SIG-M5 (cell line): ENCODE measurements around the gene MARCHF10.
"Not testable (repeated sequence)": the region's sequence is repeated elsewhere in the genome, so short reads cannot be mapped to it uniquely, and the experiment has no call there.

Experiments used
- DNase-seq: peaks from one replicate; lab custom pipeline; 2025; lab: John Stamatoyannopoulos, UW

The MARCHF10 gene

DNA sequence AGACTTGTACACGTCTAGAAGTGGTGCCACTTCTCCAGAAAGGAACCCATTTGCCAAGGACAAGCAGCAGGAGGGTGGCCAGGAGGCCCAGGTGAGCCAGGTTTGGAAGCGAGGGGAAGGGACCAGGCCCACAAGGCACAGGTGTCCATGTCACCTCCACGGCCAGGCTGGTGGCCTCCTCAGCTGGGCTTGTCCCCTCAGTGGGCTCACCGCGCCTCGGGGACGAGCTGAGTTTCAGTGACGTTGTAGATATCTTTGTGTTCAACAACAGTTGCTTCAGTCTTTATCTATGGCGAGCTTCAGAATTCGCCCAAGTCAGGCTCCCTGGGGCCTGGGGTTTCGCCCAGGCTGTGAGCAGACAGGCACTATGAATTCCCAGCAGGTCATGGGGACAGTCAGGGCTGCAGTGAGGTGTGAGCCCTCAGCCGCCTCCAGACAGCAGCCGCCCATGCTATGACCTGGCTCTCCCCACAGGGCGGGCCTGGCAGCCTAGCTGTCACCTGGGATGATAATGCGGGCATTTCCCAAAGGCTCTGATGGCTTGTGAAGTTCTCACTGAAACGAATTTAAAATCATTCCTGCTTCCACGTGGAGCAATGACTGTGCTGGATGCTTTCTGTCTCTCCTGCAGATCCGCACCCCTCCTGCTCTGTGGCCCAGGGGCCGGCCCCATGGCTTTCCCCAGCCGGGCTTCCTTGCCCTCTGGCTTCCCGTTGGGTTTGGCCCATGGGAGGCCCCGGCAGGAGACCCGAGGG, 91.1 kb downstream of the MARCHF10 start:
- no peak for DNase-seq

DNA sequence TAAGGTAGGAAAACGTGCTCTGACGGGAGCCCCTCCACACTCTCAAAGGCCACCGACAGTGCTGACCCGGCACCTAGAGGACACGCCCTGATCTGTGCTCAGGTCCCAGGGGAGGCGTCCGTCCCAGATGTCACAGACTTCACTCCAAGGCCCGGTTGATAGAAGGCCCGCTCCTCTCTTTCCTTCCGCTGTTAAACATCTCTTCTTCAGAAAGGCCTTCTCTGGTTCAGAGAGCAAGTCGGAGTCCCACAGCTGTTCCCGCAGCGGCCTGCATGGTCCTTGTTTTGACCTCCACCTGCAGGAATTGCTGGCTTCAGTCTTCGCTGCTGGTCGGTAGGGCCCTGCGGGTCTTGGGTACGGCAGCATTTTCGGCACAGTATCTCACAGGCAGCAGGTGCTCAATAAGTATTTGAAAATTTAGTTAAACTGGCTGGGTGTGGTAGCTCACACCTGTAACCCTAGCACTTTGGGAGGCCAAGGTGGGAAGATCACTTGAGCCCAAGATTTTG, 92.2 kb downstream of the MARCHF10 start:
- no peak for DNase-seq

DNA sequence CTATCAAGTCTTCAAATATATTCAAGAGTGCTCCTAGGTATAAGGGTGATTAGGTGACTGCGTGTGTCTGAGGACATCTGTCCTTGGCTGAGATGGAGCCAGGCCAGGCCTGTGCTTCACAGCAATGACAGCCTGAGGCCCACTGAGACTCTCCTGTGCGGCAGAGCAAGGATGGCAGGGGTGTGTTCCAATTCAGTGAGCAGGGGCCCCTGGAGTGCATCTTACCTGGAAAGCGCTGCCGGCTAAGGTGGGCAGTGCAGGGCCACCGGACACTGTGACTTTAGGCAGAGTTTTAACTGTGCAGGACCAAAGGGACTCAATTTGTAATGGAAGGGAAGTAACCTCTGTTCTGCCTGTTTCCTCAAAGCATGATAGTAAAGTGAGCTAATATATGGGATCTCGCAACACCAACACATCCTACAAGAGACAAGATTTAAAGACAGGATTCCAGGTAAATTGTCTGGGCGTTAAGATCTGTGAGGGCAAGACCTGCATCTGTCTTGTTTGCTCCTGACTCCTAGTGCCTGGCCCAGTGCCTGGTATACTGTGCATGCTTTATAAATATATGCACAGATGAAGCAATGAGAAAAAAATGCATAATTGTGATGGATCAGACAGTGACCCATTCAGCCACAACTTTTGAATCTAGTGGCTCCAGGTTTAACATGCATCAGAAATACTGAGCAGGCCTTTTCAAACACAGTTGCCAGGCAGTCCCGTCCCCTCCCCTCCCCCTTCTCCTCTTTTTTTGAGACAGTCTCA, 93.9 kb downstream of the MARCHF10 start:
- no peak for DNase-seq

DNA sequence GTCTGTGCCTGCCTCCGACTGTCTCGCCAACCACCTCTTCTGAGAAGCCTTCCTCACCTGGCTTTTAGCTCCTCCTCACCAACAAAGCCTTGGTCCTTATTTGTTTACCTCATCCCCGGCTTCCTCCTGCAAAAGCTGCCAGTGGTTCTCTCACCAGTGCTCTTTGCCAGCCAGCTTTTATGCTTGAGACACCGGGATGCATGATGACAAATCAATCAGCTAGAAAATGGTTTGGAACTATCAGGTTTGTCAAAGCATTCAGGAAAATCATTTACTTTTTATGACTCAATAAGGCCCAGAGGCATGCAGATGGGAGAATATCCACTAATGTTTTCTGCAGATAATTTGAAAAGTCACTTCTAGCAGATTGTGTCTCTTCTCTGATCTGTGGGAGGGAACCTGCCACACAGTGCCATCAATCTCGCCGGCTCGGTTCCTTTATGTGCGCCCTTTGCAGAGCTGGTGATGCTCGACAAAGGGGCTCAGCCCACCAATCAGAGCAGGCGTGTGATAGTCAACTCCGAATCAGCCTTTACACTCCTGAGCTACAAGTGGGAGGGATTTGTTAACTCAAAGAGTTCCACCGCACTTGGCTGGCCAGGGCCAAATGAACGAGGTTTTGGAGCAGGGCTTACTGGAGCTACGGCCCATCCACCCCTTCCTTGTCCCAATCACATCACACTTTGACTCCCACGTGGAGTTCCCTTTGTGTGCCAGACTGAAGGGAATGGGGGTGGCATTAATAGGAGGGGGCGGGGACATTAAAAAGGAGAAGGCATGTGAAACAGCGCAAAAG, 94.8 kb downstream of the MARCHF10 start:
- no peak for DNase-seq

DNA sequence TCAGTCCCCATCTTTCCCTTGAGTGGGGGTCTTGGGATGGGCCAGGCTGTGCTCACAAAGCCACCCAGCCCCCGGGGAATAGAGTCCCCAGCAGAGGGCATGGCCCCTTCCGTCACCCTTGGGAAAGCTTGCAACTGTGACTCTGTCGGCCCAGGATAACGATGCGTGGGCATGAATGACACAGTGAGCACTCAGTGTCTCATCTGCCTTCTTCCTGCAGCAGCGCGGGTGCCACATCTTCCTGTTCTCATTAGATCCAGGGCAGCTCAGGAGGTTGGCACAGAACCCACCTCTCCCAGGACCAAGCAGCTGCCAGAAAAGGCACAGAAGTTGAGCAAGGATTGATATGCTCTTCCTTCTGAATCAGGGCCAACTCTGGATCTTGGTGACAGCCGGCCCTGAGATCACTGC, 95.9 kb downstream of the MARCHF10 start:
- no peak for DNase-seq

DNA sequence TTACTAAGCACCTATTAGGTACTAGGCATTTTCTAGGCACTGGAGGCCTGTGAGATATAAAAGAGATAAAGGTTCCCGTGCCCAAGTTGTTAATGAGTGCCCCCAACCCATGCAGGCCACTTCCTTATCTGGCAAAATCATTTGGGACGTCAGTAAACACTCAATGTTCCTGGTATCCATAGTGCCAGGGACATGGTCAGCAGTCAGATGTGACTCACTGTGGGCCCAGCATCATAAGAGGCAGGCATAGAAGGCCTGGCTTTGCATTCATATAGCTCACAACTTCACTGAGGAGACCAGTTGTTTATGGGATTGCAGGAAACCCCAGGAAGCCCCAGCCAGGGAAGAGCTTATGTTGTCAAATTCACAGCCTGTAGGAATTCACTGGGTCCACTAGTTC, 99.5 kb downstream of the MARCHF10 start:
- no peak for DNase-seq

DNA sequence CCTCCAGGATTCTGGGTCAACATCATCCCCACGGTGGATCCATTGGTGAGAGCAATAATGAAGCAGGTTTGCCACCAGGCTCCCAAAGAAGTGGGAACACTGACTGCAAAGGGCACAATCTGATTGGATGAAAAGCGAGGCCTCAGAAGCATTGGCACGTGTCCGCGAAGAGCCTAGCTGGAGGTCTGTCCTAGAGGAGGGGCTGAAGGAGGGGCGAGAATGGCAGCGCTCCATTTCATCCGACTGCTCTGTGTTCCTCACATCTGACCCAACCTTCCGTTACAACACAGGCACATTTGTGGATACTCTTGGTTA, 100.7 kb downstream of the MARCHF10 start:
- no peak for DNase-seq

DNA sequence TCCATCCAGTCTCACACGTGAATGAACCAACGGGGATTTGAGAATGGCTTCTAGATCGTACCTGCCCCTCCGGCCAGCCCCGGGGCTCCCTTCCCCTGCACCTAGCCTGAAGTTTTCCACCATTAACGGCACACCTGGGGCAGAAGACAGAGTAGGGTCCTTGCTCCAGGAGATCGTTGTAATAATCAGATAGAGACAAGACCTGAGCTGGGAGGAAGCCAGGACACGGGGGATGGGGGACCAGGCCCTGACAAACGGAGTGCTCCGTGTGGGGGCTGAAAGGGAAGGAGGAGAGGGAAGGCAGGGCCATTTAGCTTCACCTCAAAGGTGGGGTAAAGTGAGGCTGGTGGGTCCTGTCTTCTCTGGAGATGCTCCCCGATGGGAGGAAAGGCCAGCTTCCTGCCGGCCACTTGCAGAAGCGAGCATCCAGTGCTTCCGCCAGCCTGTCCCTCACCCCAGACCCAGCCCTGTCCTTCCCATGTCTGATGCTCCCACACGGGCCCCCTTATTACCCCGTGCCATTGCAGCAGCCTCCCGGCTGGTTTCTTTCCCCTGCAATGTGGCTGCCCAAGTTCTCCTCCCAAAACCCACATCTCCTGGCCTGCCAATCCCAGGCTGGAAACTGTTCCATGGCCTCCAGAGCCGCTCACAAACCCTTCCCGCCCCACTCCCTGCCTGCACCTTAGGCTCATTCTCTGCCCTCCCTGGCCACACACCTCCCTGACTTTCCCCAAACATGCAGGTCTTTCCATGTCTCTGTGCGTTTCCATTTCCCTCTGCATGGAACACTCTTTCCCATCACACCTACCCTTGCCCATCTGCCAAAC, 101.3 kb downstream of the MARCHF10 start:
- no peak for DNase-seq

DNA sequence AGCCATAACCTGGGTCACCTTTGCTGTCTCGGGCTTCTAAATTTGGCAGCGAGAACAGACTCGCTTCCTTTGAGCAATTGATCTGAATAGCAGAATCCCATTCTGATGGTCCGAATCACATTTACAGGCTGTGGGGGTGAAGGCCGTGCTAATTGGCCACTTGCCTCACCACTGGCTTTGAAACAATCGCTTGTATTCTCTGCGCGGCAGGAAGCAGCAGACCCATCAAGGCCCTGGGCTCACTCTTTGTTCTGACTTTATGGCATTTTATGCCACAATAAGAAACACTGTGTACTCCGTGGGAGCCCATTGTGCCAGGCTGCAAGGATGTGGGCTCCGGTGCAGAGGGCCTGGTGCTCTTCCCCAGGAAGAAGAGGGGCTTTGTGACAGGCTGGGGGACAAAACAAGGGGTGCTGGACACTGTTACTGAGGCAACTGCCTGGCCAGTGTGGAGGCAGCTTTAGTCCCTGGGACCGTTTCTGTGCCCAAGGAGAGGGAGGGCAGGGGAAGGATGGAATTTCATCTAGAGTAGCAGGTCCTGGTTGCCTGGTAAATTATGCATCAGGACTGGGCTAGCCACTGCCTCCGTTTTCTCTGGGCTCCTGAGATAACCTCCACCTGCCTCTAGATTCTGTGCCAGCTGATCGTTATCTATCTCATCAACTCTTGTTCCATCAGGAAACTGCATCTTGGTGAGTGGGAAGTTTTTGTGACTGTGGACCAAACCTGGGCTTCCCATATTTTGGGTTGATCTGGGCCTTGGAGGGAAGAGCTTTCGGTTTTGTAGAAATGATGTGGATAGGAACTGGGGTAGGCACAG, 102.1 kb downstream of the MARCHF10 start:
- no peak for DNase-seq

DNA sequence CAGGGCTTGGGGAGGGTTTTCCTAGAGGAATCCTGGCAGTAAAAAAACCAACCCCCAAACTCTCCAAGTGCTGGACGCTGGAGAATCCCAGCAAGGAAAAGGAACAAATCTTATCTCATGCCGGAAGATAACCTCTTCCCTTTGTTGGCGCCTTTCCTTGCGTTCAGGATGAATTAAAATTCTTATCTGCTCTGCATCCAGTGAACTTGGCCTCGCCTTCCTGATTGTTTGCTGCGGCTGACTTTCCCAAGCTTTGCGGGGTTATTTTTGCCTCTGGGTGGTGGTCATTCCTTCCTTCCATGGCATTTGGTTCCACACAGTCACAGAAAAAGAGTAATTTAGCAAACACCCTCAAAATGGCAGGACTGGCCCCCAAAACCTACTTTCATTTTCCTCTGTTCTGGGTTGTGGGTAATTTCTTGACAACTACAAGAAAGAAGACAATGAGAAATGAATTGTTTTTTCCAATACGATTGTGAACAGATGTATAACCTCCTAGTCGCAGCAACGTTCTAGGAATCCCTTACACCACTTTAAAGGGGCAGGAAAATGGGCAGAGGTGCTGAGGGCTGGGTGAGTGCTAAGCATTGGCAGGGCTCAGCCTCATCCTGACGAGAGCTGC, 102.8 kb downstream of the MARCHF10 start:
- DNase-seq: no peak

DNA sequence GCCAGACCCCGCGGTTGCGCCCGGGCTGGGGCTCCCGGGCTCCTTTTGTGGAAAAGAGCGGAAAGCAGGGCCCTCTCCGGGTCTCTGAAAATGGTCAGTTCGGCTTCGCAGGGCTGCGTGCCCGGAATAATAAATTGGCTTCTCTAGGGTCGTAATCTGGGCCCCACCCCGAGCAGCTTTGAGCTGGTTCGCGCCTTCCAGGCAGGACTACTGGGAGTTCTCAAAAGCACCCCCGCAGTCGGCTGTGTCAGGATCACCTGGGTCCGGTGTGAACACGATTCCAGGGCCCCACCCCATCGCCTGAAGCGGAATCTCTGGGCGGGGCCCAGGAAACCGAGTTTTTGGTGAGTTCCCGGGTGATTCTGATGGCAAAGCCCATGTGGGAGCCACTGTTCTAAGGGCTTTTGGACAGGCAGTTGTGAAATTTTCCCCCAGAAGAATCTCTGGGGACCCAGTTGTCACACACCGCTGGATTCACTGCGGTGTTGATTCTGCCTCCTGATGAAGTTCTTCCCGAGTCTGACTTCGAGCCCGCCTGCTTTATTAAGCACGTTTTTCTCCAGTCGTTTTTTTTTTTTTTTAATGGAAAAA, 103.6 kb downstream of the MARCHF10 start:
- no peak for DNase-seq

DNA sequence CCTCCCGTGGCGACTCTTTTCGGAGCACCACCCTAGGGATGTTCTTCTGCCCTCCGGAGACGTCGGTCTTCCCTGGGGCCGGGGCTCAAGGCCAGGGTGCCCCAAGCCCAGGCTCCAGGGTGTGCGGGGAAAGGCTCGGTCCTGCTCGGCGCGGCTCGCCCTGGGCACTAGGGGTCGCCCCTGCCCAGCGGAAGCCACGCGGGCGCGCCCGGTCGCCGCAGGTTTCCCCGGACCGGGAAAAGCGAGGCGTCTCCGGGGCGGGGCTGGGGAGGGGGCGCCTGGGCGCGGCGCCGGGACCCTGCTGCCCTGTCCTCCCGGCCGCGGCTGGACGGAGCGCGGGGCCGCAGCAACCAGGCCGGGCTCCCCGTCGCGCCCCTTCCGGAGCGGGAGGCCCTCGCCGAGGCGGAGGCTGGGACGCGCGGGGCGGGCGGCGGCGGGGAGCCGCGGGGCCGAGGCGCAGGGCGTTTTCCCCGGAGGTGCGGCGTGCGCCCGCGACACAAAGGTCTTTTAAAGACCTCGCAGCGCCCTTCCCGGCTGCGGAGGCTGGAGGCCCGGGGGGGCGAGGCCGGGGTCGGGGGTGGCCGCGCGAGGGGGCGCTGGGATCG, 104.2 kb downstream of the MARCHF10 start:
- no peak for DNase-seq

DNA sequence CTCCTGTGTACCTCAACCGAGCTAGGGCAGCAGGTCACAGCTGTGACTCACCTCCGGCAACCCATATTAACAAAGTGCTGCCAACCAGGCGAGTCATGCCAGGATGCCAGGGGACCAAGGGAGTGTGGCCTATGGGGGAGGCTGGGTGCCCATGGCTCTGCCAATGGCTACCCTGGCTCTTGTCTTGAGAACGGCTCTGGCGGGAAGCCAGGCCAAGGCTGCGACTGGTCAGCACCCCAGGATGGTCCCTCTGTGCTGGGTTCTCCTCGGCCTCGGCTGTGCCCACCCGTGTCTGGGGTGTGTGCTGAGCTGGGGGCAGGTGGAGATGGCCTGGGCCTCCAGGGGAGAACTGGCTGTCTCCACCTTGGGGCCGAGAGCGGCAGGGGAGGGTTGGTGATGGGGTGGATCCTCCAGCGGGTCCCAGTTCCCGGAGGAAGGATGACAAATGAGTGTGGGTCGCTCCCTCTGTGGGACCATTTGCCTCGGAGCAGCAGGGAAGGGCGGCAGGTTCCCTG, 104.8 kb downstream of the MARCHF10 start:
- no peak for DNase-seq

DNA sequence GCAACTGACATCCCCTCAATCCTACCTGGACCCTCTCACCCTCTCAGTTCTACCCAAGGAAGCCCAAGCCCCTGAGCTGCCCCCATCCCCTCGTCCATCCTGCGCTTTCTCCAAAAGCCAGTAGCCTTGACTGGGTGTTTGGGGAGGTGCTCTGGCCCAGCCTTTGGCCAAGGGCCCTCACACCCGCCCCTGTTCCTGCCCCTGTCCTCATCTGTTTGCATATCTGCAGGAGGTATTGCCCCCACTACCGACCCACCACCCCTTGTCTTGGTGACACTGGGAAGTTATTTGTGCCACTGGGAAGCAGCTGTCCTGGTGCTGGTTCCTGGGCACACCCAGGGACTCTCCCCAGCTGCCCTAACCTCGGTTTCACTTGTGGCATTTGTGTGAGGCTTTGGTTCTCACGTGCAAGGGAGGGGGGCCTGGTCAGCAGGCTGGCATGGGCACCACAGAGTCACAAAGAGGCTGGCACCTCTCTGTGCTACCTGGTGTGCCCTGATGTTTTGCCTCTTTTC, 105.3 kb downstream of the MARCHF10 start:
- DNase-seq: no peak

DNA sequence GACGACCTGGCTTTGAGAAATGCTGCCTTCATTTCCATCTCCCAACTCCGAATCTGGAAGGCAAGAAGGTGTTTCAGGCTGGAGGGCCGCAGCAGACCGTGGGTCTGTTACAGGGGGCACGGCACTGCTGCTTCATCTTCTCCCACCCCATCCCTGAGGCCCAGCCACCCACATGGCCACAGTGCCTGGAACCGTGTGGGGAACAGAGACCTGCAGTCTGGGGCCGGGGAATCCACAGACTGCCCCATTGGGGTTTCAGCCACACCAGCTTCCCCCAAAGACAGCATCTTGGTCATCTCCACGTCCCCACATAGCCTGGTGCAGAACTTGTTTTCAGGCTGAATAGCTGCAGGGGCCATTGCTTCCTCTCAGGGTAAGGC, 106.4 kb downstream of the MARCHF10 start:
- DNase-seq: no peak

DNA sequence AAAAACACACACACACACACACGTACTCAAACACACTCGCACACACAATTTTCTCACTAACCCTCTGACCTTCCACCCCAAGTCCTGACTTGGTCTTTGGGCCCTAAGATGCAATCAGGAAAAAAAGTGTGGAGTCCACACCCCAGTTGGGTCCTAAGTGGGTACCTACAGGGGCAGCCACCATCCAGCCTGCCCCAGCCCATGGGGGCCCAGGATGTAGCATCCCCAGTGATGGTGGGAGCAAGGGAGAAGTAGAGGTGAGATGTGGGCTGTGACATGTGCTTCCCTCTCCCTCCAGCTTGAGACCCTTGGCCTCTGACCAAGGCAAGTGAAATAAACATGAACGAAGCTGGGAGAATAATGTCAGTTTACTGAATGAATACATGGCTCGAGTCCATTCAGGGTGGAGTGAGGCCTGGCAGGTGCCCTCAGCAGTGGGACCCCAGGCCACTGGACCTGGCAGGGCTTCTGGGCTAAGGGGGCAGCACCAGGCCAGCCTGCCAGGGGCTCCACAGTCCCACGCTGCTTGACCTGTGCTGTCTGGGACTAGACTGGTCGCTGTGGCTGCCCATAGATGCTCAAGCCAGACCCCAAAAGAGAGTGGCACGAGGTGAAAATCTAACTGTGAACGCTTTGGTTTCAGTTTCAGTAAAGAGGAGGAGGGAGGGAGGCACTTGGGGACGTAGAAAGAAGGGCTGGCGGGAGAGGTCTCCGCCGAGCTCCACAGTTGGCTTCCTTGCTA, 107.0 kb downstream of the MARCHF10 start:
- DNase-seq: no peak

DNA sequence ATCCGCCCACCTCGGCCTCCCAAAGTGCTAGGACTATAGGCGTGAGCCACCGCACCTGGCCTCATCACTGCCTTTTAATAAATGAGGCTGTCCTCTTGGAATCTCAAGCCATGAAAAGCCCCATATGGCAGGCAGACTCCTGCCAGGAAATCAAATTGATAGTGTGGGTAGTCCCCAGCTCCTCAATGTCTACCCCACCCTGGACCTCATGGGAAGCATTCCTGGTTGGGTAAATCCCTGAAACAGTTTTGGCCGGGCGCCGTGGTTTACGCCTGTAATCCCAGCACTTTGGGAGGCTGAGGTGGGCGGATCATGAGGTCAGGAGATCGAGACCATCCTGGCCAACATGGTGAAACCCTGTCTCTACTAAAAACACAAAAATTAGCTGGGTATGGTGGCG, 109.7 kb downstream of the MARCHF10 start:
- DNase-seq: not testable (repeated sequence)

DNA sequence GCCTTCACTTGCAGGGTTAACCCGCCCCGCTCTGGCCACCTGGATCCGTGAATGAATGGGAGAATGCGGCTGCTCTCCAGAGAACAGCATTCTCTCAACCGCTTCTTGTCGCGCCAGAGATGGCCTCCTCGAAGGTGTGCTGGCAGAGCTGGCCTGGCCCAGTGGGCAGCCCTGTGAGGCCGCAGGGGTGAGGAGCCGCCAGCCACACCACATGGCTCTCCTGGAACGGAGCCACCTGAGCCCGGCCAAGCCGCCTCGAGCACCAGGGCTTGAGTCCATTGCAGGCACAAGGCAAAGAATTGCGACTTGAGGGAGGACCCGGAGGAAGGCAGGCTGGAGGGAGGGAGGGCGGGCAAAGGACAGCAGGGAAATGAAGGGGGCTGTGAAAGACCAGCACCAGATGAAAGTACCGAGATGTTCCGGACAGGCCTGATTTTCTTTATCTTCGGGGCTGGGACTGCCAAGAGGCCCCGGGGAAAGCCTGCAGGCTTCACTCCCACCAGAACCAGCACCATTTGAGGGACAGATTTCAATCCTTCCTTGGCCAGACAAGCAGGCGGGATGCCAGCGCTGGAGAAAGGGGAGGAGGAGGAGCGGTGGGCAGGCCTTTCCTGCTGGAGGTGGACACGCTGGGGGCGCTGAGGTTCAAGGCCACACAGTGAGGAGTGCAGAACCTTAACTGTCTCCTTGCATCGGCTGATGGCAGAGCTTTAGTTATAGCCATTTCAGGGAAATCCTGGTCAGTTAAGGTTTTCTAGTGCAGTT, 111.2 kb downstream of the MARCHF10 start:
- no peak for DNase-seq
